ENCODE results near the gene DSP.

The DSP gene

DNA sequence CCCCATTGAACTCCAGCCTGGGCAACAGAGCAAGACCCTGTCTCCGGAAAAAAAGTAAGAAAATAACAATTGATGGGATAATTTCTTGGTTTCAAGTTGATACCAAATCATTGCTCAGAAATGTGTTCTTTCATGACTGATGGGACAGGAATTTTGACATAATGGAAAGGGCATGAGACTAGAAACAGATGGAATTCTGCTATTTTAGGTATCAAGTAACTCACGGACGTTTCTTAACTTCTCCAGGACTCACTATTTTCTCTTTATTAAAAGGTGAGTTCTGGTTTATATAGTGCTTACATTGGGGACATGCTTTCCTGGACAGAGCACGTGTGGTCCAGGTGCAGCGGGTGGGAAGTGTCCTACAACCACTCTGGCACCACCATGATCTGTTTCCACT is 6.0 kb upstream of the DSP start:
- DNase-seq = no peak

DNA sequence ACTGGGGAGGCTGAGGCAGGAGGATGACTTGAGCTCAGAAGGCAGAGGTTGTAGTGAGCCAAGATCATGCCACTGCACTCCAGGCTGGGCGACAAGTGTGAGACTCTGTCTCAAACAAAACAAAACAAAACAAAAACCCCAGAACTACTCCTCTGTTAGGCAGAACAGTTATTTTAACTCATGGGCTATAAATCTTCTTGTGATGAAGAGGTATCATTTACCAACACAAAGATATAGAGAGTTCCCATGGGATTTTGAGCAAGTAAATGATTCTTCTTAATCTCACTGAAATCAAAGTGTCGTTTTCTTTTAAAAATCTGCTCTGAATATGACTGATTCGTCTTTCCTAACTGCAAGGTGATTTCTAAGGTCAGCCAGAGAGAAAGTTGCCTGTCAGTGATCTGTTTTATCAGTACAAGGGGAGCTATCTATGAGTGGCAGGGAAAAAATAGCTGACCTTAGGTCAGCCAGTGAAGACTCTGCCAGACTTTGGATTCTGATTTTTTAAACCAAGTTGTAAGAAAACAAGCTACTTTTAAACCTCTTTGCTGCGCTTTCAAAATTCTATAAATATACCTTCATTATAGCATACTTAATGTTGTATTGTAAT is 3.8 kb upstream of the DSP start:
- no peak for DNase-seq

- DNase-seq = no peak
Observed at GRCh38 chr6:7538484-7538883, 3.0 kb upstream of the DSP start.

- no peak for DNase-seq
Observed at GRCh38 chr6:7540595-7540994, 876 bp upstream of the DSP start.

GRCh38 chr6:7542065-7542873 is 798 bp downstream of the DSP start:
- DNase-seq = no peak

- DNase-seq = no peak
Observed at GRCh38 chr6:7542874-7543624, 1.6 kb downstream of the DSP start.

DNA sequence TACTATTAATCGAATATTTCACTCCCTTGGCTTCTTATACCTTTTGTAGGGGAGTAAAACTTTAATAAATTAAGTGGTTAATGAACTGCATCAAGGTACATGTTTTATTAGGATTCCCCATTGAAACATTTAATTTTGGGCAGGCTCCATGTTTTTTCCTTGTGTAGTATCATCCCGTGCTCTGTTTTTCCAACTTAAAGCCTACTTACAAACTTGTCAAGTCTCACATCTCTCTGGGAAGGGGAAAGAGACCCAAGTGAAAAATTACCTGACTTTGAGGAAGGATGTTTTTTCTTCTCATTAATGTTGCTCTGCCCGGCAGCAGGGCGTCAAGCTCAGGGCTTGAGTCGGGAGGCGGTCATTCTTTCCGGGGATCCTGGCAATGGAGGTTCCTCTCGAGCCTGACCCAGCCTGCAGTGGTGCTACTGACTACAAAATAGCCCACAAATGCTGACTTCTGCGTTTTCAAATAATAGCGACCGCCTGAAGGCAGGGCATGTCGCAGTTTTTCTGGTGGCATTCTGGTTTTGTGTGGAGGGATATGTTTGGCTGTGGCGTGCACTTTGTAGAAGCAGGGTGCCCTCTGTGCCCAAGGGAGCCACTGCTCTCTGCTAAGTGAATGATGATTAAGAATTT is 2.4 kb downstream of the DSP start:
- DNase-seq = no peak

GRCh38 chr6:7544597-7544996 is 3.1 kb downstream of the DSP start:
- DNase-seq = no peak

GRCh38 chr6:7545316-7546019 is 4.0 kb downstream of the DSP start:
- DNase-seq = no peak

- DNase-seq = no peak
Observed at GRCh38 chr6:7546020-7546369, 4.5 kb downstream of the DSP start.

GRCh38 chr6:7546383-7546782 is 4.9 kb downstream of the DSP start:
- no peak for DNase-seq

DNA sequence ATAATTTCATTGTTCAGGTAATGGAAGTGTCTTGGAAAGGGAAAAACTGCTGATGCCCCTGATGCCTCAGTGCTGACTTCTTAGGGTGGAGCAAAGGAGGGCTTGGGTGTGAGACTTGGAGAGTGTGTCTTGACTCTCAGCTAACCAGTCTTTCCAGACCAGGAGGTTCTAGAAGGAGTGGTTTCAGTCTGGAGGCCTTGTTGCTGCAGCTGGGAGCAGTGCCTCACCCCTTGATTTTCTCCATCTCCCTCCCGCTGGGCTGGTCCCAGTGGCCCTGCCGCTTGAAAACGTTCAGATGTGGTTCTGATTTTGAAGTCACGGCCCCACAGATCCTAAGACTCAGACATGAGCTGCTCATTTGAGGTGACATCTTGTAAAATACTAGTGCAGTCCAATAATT is 5.4 kb downstream of the DSP start:
- no peak for DNase-seq

DNA sequence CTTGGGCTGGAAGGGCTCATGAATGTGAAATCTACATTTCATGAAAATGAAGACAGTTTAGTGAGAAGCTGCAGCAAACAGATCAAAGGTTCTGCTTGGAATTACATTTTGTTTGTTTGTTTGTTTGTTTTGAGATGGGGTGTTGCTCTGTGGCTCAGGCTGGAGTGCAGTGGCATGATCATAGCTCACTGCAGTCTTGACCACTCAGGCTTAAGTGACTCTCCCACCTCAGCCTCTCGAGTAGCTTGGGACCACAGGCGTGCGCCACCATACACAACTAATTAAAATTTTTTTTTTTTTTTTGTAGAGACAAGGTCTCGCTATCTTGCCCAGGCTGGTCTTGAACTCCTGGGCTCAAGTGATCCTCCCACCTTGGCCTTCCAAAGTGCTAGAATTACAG is 5.8 kb downstream of the DSP start:
- DNase-seq = no peak

DNA sequence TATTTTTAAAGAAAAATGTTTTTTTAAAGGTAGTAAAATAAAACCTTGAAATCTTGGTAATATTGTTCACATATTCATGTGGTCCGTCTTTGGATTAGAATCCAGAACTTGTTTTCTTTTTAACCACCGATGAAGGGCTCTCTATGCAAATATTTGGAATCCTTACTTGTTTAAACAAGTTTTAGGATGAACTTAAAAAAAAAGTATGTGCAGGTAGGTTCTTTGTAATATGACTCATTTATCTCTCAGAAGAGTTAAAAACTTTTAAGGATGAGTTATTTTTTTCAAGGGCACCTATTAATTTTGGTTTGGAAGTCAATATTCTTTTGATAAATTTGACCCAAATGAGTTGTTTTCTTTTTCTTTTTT is 8.9 kb downstream of the DSP start:
- DNase-seq = no peak

DNA sequence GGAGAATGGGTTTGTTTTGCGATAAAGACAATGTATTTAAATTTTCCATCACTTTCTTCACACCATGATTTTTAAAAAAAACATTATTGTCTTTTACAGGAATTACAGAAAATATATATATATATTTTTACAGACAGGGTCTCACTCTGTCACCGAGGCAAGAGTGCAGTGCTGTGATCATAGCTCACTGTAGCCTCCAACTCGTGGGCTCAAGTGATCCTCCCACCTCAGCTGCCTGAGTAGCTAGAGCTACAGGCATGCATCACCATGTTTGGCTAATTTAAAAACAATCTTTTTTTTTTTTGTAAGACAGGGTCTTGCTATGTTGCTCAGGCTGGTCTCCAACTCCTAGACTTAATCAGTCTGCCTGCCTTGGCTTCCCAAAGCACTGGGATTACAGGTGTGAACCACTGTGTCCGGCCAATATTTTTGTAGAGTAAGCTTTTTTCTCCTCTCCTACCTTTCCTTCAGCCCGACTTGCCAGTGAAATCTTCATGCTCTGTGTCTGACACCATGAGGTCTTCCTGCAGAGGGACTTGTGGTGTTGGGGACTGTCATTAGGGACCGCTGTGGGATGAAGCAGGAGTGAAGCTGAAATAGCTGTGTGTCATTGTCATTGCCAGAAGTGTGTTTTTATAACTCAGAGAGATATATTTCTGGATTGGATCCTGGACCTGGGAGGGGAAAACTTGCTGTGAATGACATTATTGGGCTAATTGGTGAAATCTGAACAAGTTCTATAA is 13.2 kb downstream of the DSP start:
- no peak for DNase-seq

DNA sequence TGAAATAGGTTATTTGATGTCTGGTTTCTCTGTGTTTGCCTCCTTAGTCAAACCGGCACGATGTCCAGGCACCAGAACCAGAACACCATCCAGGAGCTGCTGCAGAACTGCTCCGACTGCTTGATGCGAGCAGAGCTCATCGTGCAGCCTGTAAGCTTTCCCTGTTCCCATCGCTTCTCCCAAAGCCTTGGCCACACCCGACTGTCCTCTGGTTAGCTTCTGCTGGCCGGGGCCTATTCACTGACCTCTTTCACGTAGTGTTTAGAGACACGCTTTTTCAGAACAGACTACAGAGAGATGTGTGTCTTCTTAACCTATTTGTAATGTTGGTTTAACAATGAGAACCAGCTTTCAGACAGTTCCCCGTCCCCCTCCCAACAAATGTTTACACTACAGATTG is 14.2 kb downstream of the DSP start:
- DNase-seq = no peak

GRCh38 chr6:7556394-7557106 is 15.1 kb downstream of the DSP start:
- no peak for DNase-seq

DNA sequence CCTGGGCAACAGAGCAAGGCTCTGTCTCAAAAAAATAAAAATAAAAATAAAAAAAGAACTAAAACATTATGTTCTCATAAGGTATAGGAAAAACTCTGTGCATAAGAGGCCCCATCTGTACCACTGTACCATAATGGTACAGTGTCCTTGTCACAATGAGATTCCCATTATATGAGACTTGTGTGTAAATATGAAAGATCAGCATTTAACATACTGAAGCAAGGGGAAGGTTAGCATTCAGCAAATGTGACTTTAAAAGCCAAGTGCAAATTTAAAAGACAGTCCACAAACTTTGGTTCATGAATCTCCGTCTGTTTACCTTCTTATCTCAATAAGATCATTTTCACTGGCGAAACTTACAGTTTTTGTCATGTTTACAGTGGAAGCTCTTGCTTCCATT is 16.2 kb downstream of the DSP start:
- DNase-seq = no peak

DNA sequence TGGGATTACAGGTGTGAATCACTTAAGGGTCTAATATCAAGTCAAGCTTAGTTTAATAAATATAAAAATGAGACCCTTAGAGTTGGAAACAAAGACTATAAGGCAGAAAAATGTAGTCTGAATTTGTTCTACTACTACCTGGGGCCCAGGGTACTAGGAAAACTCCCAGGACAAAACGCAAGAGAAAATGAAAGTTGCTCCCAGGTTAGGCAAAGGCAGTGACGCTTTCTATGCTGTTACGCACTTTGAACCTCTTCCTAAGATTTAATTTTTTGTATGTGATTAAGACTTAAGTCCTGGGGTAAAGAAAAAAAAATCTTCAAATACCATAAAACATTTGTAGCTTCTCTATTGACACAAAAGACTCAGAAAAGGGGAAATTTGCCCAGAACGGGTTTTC is 17.3 kb downstream of the DSP start:
- DNase-seq = no peak

GRCh38 chr6:7559196-7559595 is 17.7 kb downstream of the DSP start:
- DNase-seq = no peak

DNA sequence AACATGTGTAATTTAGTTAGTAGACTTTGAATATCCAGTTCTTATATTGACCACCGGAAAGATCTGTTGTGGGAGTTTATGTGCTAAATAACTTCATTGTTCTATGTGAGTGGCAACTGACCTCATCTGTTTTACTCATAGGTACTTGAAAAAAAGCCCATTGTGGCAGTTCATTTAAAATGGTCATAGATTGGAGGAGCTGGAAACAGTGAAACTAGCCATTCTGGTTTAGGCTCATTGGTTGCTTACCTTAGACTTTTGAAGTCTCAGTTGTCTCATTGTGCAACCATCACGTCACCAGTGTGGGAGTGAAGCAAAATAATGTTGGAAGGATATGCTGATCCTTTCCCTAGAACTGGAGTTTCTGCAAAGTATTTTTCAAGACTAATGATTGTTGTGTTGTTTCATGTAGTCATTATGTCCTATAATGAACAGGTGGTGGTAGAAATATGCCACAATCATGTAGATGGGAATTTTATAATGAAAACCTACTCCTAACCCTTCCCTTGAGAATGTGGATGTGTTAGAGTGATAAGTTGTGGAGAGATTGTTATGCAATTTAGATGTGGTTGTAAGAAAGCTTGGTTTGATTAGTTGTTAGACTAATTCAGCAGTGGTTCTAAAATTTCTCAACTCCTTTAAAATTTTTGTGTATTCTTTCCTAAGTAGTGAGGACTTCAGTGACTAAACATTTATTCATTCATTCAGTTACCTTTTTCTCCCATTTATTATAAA is 18.3 kb downstream of the DSP start:
- no peak for DNase-seq

Data from MV-4-11 (cell line).